ENCODE results near the gene IGF1. TPM values are rescaled to one million over a fixed set of nuclear protein-coding genes. Genes with fewer than 3 reads are reported as not detected.

Gene IGF1
- total and polyA plus RNA-seq, 9 of the 15 experiments (the other 6 are each of a cell fraction or from before 2014, with no cell fraction given): 3.7 to 13.9 (median 4.5) TPM

DNA sequence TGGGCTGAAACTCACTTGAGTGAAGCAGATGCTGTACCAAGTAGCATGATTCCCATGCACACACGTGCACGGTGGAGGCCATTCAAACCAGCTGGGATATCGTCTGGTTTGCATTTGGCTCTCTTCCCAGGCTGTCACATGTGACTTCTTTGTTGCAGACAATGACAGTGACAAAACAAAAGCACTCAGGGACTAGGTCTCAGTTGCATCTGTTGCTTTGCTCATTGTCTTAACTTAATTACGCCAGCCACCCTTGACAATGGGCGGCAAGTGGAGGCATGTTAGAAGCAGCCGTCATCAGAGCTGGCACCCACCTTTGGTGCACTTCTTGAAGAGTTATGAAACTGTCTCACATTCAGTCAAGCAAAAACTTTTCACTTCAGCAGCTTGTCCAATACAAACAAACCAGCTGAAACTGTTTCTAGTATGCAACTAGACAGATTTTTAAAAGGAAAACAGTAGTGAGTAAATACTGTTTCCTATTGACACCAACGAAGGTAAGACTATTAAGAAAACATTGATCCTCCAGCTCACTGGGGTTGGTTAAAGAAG lies 74.3 kb downstream of the IGF1 start (continued):
- no peak for TF ChIP-seq ZNF133 (CRISPR knock-in tag; IDR thresholded peaks at IDR 0.05)
- no peak for TF ChIP-seq PHF21A (IDR thresholded peaks at IDR 0.05; ENCODE audit: borderline replicate concordance, low read depth)
- TF ChIP-seq, protein P1, sequence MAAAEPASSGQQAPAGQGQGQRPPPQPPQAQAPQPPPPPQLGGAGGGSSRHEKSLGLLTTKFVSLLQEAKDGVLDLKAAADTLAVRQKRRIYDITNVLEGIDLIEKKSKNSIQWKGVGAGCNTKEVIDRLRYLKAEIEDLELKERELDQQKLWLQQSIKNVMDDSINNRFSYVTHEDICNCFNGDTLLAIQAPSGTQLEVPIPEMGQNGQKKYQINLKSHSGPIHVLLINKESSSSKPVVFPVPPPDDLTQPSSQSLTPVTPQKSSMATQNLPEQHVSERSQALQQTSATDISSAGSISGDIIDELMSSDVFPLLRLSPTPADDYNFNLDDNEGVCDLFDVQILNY (CRISPR knock-in tag; IDR thresholded peaks at IDR 0.05): no peak
- no peak for TF ChIP-seq NBN (IDR thresholded peaks at IDR 0.05; ENCODE audit: low read depth)
- no peak for TF ChIP-seq ZBTB7A (IDR thresholded peaks at IDR 0.05; ENCODE audit: borderline replicate concordance, control insufficient read depth, low read depth, low read length)
- TF ChIP-seq RAD21 (CRISPR knock-in tag; conservative IDR thresholded peaks at IDR 0.05 in 1 of 2, IDR thresholded peaks at IDR 0.05 in 1 of 2): no peak; a peak in 1 of 4 replicates
- TF ChIP-seq POU5F1 (IDR thresholded peaks at IDR 0.05; ENCODE audit: borderline replicate concordance, low read depth, low read length, partially characterized antibody): no peak
- TF ChIP-seq ZNF584 (CRISPR knock-in tag; IDR thresholded peaks at IDR 0.05; ENCODE audit: low read depth): no peak
- TF ChIP-seq POLR2G (IDR thresholded peaks at IDR 0.05; ENCODE audit: low read depth, low read length): no peak
- TF ChIP-seq, protein P2, sequence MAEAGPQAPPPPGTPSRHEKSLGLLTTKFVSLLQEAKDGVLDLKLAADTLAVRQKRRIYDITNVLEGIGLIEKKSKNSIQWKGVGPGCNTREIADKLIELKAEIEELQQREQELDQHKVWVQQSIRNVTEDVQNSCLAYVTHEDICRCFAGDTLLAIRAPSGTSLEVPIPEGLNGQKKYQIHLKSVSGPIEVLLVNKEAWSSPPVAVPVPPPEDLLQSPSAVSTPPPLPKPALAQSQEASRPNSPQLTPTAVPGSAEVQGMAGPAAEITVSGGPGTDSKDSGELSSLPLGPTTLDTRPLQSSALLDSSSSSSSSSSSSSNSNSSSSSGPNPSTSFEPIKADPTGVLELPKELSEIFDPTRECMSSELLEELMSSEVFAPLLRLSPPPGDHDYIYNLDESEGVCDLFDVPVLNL (CRISPR knock-in tag; IDR thresholded peaks at IDR 0.05; ENCODE audit: low read depth): no peak
- TF ChIP-seq BRF1 (IDR thresholded peaks at IDR 0.05; ENCODE audit: borderline replicate concordance, extremely low read depth, insufficient read length): no peak
- TF ChIP-seq SREBF1 (IDR thresholded peaks at IDR 0.05; ENCODE audit: borderline replicate concordance, low read depth, low read length): no peak
- TF ChIP-seq PML (IDR thresholded peaks at IDR 0.05; ENCODE audit: low read length): no peak
- no peak for TF ChIP-seq ELF1 (tag; IDR thresholded peaks at IDR 0.05)
- no peak for TF ChIP-seq KAT2B (IDR thresholded peaks at IDR 0.05; ENCODE audit: low read depth, low read length)
- no peak for TF ChIP-seq COPS2 (conservative IDR thresholded peaks at IDR 0.05)
- TF ChIP-seq, protein P3, sequence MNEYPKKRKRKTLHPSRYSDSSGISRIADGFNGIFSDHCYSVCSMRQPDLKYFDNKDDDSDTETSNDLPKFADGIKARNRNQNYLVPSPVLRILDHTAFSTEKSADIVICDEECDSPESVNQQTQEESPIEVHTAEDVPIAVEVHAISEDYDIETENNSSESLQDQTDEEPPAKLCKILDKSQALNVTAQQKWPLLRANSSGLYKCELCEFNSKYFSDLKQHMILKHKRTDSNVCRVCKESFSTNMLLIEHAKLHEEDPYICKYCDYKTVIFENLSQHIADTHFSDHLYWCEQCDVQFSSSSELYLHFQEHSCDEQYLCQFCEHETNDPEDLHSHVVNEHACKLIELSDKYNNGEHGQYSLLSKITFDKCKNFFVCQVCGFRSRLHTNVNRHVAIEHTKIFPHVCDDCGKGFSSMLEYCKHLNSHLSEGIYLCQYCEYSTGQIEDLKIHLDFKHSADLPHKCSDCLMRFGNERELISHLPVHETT (CRISPR knock-in tag; conservative IDR thresholded peaks at IDR 0.05 in 1 of 2, IDR thresholded peaks at IDR 0.05 in 1 of 2): no peak
- TF ChIP-seq, protein P4, sequence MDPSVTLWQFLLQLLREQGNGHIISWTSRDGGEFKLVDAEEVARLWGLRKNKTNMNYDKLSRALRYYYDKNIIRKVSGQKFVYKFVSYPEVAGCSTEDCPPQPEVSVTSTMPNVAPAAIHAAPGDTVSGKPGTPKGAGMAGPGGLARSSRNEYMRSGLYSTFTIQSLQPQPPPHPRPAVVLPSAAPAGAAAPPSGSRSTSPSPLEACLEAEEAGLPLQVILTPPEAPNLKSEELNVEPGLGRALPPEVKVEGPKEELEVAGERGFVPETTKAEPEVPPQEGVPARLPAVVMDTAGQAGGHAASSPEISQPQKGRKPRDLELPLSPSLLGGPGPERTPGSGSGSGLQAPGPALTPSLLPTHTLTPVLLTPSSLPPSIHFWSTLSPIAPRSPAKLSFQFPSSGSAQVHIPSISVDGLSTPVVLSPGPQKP (CRISPR knock-in tag; IDR thresholded peaks at IDR 0.05): no peak
- TF ChIP-seq OTX1 (CRISPR knock-in tag; IDR thresholded peaks at IDR 0.05): no peak
- TF ChIP-seq, protein P5, sequence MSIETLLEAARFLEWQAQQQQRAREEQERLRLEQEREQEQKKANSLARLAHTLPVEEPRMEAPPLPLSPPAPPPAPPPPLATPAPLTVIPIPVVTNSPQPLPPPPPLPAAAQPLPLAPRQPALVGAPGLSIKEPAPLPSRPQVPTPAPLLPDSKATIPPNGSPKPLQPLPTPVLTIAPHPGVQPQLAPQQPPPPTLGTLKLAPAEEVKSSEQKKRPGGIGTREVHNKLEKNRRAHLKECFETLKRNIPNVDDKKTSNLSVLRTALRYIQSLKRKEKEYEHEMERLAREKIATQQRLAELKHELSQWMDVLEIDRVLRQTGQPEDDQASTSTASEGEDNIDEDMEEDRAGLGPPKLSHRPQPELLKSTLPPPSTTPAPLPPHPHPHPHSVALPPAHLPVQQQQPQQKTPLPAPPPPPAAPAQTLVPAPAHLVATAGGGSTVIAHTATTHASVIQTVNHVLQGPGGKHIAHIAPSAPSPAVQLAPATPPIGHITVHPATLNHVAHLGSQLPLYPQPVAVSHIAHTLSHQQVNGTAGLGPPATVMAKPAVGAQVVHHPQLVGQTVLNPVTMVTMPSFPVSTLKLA (conservative IDR thresholded peaks at IDR 0.05): peak; percentile 78 to 92
- no peak for TF ChIP-seq SNIP1 (IDR thresholded peaks at IDR 0.05; ENCODE audit: low read depth)

Measured in K562 (cell line).